ENCODE results near the gene SEMA3A.

Gene SEMA3A

DNA sequence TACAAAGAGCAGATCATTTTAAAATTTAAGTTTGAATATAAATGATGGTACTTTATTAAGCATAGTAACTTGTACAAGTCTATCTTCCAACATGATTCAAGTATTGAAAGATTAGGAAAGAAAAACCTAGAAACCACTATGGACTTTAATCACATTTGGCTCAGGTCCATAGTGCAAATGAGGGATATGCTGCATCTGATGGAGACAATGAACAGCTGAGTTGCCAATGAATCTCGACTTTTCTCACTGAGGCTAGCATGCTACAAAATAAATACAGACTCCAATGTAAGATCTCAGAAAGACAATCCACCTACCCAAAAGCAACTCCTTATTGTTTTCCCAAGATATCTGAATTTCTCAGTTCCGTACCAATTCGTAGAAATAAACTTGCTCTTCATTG lies 89.8 kb downstream of the SEMA3A start:
- TF ChIP-seq CTCF (IDR thresholded peaks at IDR 0.05), result no peak

GRCh38 chr7:84102213-84102612 lies 92.4 kb downstream of the SEMA3A start:
- no peak for TF ChIP-seq CTCF (IDR thresholded peaks at IDR 0.05)

- TF ChIP-seq CTCF (IDR thresholded peaks at IDR 0.05), result no peak
These were observed 93.7 kb downstream of the SEMA3A start for GRCh38 chr7:84100866-84101265.

DNA sequence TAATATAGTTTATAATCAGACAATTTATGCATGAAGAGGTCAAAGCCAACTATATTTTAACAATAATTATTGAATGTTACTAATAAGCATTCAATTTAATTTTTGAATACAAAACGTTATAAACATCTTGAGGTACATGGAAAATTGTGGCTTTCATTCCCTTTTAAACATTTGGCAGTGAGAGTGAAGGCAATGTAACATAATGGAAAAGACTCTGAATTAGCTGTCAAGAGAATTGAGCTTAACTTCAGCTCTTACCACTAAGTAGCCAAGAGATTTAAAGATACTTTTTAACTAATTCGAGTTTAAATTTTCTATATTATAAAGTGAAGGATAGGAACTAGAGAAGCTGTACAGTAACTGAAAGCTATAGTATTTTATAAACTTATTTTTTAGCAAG lies 98.6 kb downstream of the SEMA3A start:
- no peak for TF ChIP-seq CTCF (IDR thresholded peaks at IDR 0.05)

- no peak for TF ChIP-seq CTCF (IDR thresholded peaks at IDR 0.05)
These were observed 102.4 kb downstream of the SEMA3A start for GRCh38 chr7:84092207-84092606.

- TF ChIP-seq CTCF (IDR thresholded peaks at IDR 0.05), result no peak
These were observed 103.3 kb downstream of the SEMA3A start for GRCh38 chr7:84091318-84091717.

GRCh38 chr7:84088802-84089201 lies 105.8 kb downstream of the SEMA3A start:
- TF ChIP-seq CTCF (IDR thresholded peaks at IDR 0.05), result no peak

- TF ChIP-seq CTCF (IDR thresholded peaks at IDR 0.05), result no peak
These were observed 108.6 kb downstream of the SEMA3A start for GRCh38 chr7:84085998-84086397.

Measured in LNCAP (cell line).